GM23338 (cell line): ENCODE data around the gene ZIC2. TPM values are rescaled to one million over a fixed set of nuclear protein-coding genes. Genes with fewer than 3 reads are reported as not detected.

ENCODE experiments used
- ATAC-seq: fragments of 200-7000 bp; cut with Tn5 transposase; 3 replicates; pipeline ENCODE4 v1.9.1; 2020
- DNase-seq: peaks from one replicate; pipeline ENCODE4 v3.0.0-alpha.2; 2015; ENCODE audit warnings: low spot score
- H2AFZ ChIP-seq: fragments of 200-600 bp; sonication (generic); 2 replicates; pipeline ENCODE4 v1.8.0; 2016; ENCODE audit warnings: antibody characterized with exemption, mild to moderate bottlenecking, moderate library complexity
- H3F3A ChIP-seq: fragments of 200-600 bp; sonication (generic); replicated peaks from 2 replicates; pipeline ENCODE4 v1.8.0; 2017; ENCODE audit warnings: antibody characterized with exemption, mixed run types, low read depth
- H3K27ac ChIP-seq: fragments of 200-600 bp; sonication (generic); 2 replicates; pipeline ENCODE4 v1.6.1; 2016; ENCODE audit warnings: low read depth
- H3K27me3 ChIP-seq: fragments of 200-600 bp; sonication (generic); 2 replicates; pipeline ENCODE4 v1.8.0; 2016; ENCODE audit warnings: mild to moderate bottlenecking, mixed run types, moderate library complexity; ENCODE audit not compliant: insufficient read depth
- H3K36me3 ChIP-seq: fragments of 200-600 bp; sonication (generic); 2 replicates; pipeline ENCODE4 v1.8.0; 2016; ENCODE audit warnings: mild to moderate bottlenecking; ENCODE audit not compliant: insufficient read depth
- H3K4me1 ChIP-seq: fragments of 200-600 bp; sonication (generic); 2 replicates; pipeline ENCODE4 v1.8.0; 2016; ENCODE audit warnings: mild to moderate bottlenecking, moderate library complexity; ENCODE audit not compliant: insufficient read depth
- H3K4me2 ChIP-seq: fragments of 200-600 bp; sonication (generic); 2 replicates; pipeline ENCODE4 v1.7.1; 2017; ENCODE audit warnings: mixed run types
- H3K4me3 ChIP-seq: fragments of 200-600 bp; sonication (generic); 2 replicates; pipeline ENCODE4 v1.6.1; 2016; ENCODE audit warnings: mixed run types
- H3K79me2 ChIP-seq: fragments of 200-600 bp; sonication (generic); replicated peaks from 2 replicates; pipeline ENCODE4 v1.8.0; 2017; ENCODE audit warnings: mild to moderate bottlenecking; ENCODE audit not compliant: insufficient read depth
- H3K9me2 ChIP-seq: fragments of 200-600 bp; sonication (generic); 2 replicates; pipeline ENCODE4 v1.8.0; 2017; ENCODE audit not compliant: insufficient read depth
- H4K20me1 ChIP-seq: fragments of 200-600 bp; sonication (generic); replicated peaks from 2 replicates; pipeline ENCODE4 v1.8.0; 2017; ENCODE audit warnings: mild to moderate bottlenecking; ENCODE audit not compliant: insufficient read depth
- H3K27ac Mint-ChIP-seq: 2 replicates; pipeline ENCODE4 v1.8.0; 2020; ENCODE audit warnings: inconsistent platforms, mild to moderate bottlenecking, moderate library complexity, mixed read lengths
- H3K27me3 Mint-ChIP-seq: 3 replicates; pipeline ENCODE4 v1.8.0; 2022; ENCODE audit warnings: low read depth, mild to moderate bottlenecking, moderate library complexity, mixed read lengths, inconsistent platforms; ENCODE audit not compliant: insufficient read depth, poor library complexity
- H3K36me3 Mint-ChIP-seq: 3 replicates; pipeline ENCODE4 v1.8.0; 2021; ENCODE audit warnings: low read depth, mild to moderate bottlenecking, inconsistent platforms, moderate library complexity, mixed read lengths
- H3K4me1 Mint-ChIP-seq: 3 replicates; pipeline ENCODE4 v1.8.0; 2020; ENCODE audit warnings: mild to moderate bottlenecking, inconsistent platforms, mixed read lengths
- H3K4me3 Mint-ChIP-seq: 3 replicates; pipeline ENCODE4 v1.8.0; 2021; ENCODE audit warnings: moderate library complexity, mild to moderate bottlenecking, inconsistent platforms, mixed read lengths
- H3K9me3 Mint-ChIP-seq: 3 replicates; pipeline ENCODE4 v1.8.0; 2020; ENCODE audit warnings: moderate library complexity, mild to moderate bottlenecking, inconsistent platforms, mixed read lengths
- NANOG ChIP-seq: IDR thresholded peaks from 2 replicates; pipeline ENCODE4 v1.6.1; 2016; ENCODE audit warnings: antibody characterized with exemption, borderline replicate concordance
- POLR2AphosphoS5 ChIP-seq: IDR thresholded peaks from 2 replicates; pipeline ENCODE4 v1.6.1; 2016; ENCODE audit warnings: antibody characterized with exemption, low read depth
- ZNF331 ChIP-seq: fragments of 250-450 bp; sonication (Bioruptor Pico); IDR thresholded peaks from 2 replicates; pipeline ENCODE4 v1.5.0; 2020; ENCODE audit warnings: low read depth, mild to moderate bottlenecking, moderate library complexity
- polyA plus RNA-seq: library from polyadenylated mRNA; unstranded; fragments of >200 nt; fragmentation: Nextera tagmentation; extraction: Ambion mirVana; gene quantifications from 2 replicates; pipeline ENCODE4 v1.2.1, GENCODE V29; 2016
- total RNA-seq: library from RNA; depleted of rRNA; stranded (reverse); fragments of >200 nt; shearing (Covaris generic); gene quantifications from 2 replicates; pipeline ENCODE4 v1.2.3, GENCODE V29; 2014
- TF ChIP-seq, protein P1 (sequence below): IDR thresholded peaks from 2 replicates; pipeline ENCODE4 v1.6.1; 2016; ENCODE audit warnings: antibody characterized with exemption
- TF ChIP-seq, protein P2 (sequence below): IDR thresholded peaks from one replicate; pipeline ENCODE4 v1.6.1; 2018; ENCODE audit warnings: antibody characterized with exemption; ENCODE audit not compliant: unreplicated experiment

Gene ZIC2
- total and polyA plus RNA-seq, 2 experiments from 2014 or later: 63.2 to 87.9 TPM

DNA sequence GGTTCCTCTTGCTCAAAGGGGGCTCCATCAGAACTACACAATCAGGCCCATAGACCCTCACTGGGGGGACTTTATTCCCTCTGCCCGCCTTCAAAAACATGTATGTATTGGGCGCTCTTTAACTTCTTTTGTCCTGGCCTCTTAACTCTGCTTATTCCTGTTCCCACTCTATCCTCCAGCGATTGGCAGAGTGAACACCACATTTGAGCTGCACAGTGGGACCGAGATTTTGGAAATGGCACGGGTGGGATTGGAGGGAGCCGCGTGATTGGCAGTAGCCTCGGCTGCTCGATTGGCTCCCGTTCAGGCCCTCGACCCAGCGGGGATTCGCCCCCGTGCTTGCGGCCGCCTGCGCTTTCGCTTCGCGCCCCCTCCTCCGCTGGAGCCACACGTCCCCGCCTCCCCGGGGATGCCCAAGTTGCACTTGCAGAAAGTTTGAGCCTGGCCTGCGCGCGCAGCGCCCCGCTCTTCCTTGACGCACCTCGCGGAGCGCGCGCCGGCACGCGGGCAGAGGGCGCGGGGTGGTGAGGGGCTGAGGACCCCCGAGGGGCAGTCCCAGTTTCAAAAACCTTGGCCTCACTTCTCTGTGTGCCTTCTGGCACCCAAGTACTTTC lies 9.9 kb upstream of the ZIC2 start, which contains the start of gene ZIC5:
Gene ZIC5, minus strand, starts transcription at position 192 of the 614 bp plus-strand sequence. Its CDS starts 164 bp downstream, at position 28.
- peaks cover 15% of the 10 kb centered on the region for H4K20me1 ChIP-seq
- peak within 1 kb of the TSS; percentile 63 for H3K4me3 ChIP-seq
- no peaks in the 10 kb centered on the region for H3K36me3 ChIP-seq
- ATAC-seq (peak; percentile 32), DNase-seq (peak; percentile 93)
- peaks cover 4% of the 10 kb centered on the region; the same call in 2 of the 3 replicates for H3K9me3 Mint-ChIP-seq
- H3K27ac Mint-ChIP-seq: 0 out of 2 replicates have a peak within 1 kb of the TSS, but pooled peaks have one; percentile 37
- no peak for TF ChIP-seq NANOG
- peak; percentile 75 for TF ChIP-seq POLR2AphosphoS5
- TF ChIP-seq, protein P1, sequence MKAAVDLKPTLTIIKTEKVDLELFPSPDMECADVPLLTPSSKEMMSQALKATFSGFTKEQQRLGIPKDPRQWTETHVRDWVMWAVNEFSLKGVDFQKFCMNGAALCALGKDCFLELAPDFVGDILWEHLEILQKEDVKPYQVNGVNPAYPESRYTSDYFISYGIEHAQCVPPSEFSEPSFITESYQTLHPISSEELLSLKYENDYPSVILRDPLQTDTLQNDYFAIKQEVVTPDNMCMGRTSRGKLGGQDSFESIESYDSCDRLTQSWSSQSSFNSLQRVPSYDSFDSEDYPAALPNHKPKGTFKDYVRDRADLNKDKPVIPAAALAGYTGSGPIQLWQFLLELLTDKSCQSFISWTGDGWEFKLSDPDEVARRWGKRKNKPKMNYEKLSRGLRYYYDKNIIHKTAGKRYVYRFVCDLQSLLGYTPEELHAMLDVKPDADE: 0 out of 2 replicates have a peak, but pooled peaks have one; percentile 30
- peaks cover 28% of the 10 kb centered on the region for H3K36me3 Mint-ChIP-seq
- peaks cover 34% of the 10 kb centered on the region for H3K79me2 ChIP-seq
- H3K27me3 ChIP-seq: peaks cover 56% of the 10 kb centered on the region
- H3K4me1 Mint-ChIP-seq: peaks cover 49% of the 10 kb centered on the region
- H3F3A ChIP-seq: 0 out of 2 replicates have a peak, but pooled peaks cover 5% of the 10 kb centered on the region
- H3K27ac ChIP-seq: peak within 1 kb of the TSS; percentile 47; the same call in 1 of the 2 replicates
- H2AFZ ChIP-seq: no peak within 1 kb of the TSS
- H3K4me3 Mint-ChIP-seq: peak within 1 kb of the TSS; percentile 80
- H3K4me2 ChIP-seq: peak within 1 kb of the TSS; percentile 90
- no peaks in the 10 kb centered on the region for H3K9me2 ChIP-seq
- H3K4me1 ChIP-seq: peaks cover 48% of the 10 kb centered on the region
- H3K27me3 Mint-ChIP-seq: peaks cover 49% of the 10 kb centered on the region

DNA sequence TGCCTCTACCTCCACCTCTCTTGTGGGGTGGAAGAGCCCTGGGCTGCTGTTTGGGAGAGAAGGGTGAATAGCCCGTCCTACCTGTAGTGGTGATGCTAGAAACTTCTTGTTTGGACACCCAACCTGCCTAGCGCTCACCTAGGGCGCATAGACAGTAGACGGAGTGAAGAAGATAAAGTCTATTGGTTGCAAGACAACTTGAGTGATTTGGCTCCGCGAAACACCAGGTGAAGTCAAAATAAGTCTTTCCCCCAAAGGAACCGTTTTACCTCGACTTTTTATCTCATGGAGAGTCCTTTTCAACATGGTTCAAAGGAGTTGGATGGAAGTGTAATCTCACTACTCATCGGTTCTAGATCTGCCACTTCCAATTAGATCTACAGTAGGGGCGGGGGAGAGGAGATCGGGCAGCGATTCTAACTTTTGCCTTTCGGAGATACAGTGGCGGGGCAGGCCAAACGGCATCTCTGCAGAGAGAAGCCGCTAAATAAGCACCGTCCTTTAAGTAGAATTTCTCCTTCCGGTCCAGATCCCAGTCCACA lies 9.3 kb upstream of the ZIC2 start:
- no peaks in the 10 kb centered on the region for H3K9me2 ChIP-seq
- Mint-ChIP-seq H3K27me3 (peaks cover 54% of the 10 kb centered on the region), H3K27ac (0 out of 2 replicates have a peak overlapping the region, but pooled peaks have one; percentile 37), H3K4me1 (peaks cover 54% of the 10 kb centered on the region), H3K9me3 (peaks cover 4% of the 10 kb centered on the region; the same call in 2 of the 3 replicates), H3K4me3 (peak overlapping the region; percentile 80), H3K36me3 (peaks cover 22% of the 10 kb centered on the region)
- H3K79me2 ChIP-seq: peaks cover 29% of the 10 kb centered on the region
- DNase-seq (peak; percentile 60), ATAC-seq (peak; percentile 8)
- H3K4me1 ChIP-seq: peaks cover 48% of the 10 kb centered on the region
- peaks cover 56% of the 10 kb centered on the region for H3K27me3 ChIP-seq
- H3K4me3 ChIP-seq: peak overlapping the region; percentile 63
- no peaks in the 10 kb centered on the region for H3K36me3 ChIP-seq
- TF ChIP-seq, protein P1: 0 out of 2 replicates have a peak, but pooled peaks have one; percentile 35
- TF ChIP-seq POLR2AphosphoS5: no peak
- H3F3A ChIP-seq: 0 out of 2 replicates have a peak, but pooled peaks cover 5% of the 10 kb centered on the region
- H3K27ac ChIP-seq: peak overlapping the region; percentile 14; the same call in 1 of the 2 replicates
- peaks cover 11% of the 10 kb centered on the region for H4K20me1 ChIP-seq
- no peak overlapping the region for H2AFZ ChIP-seq
- peak overlapping the region; percentile 90 for H3K4me2 ChIP-seq

DNA sequence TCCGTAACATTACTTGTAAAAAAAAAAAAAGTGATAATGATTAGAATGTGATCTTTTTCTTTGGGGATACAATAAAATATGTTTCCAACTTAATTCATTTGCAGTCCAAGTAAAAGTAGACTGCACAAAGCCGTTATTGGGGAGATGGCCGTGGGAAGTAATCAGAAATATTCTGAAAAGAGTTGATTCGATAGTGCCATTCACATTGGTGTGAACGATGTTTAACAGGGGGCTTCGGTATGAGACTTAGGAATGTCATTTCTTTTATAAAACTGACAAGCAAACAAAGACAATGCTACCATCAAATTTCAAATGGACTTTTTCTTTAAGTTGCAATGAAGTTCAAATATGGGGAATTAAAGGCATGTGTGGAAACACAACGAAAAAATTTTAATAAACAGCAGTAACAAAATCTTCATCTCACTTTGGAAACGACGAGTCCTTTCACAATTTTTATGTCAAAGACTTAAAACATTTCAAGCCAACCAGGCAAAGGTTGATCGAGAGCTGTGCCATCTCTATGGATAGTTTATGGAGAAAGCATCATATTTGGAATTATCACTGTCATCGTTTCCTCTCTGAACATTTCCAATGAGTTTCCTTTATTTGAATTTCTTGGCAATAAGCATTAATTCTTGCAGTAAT lies 8.3 kb upstream of the ZIC2 start:
- H3K4me3 Mint-ChIP-seq: peak overlapping the region; percentile 80
- H3K79me2 ChIP-seq: peaks cover 18% of the 10 kb centered on the region
- H3F3A ChIP-seq: peaks cover 13% of the 10 kb centered on the region; the same call in 1 of the 2 replicates
- H3K9me3 Mint-ChIP-seq: peaks cover 4% of the 10 kb centered on the region; the same call in 1 of the 3 replicates
- DNase-seq (no peak), ATAC-seq (no peak)
- peaks cover 61% of the 10 kb centered on the region for H3K4me1 Mint-ChIP-seq
- H3K9me2 ChIP-seq: no peaks in the 10 kb centered on the region
- no peak overlapping the region for H3K27ac Mint-ChIP-seq
- peaks cover 57% of the 10 kb centered on the region for H3K27me3 Mint-ChIP-seq
- H3K4me3 ChIP-seq: peak overlapping the region; percentile 63
- TF ChIP-seq, protein P1: no peak
- TF ChIP-seq ZNF331 (CRISPR knock-in tag): no peak
- TF ChIP-seq, protein P2, sequence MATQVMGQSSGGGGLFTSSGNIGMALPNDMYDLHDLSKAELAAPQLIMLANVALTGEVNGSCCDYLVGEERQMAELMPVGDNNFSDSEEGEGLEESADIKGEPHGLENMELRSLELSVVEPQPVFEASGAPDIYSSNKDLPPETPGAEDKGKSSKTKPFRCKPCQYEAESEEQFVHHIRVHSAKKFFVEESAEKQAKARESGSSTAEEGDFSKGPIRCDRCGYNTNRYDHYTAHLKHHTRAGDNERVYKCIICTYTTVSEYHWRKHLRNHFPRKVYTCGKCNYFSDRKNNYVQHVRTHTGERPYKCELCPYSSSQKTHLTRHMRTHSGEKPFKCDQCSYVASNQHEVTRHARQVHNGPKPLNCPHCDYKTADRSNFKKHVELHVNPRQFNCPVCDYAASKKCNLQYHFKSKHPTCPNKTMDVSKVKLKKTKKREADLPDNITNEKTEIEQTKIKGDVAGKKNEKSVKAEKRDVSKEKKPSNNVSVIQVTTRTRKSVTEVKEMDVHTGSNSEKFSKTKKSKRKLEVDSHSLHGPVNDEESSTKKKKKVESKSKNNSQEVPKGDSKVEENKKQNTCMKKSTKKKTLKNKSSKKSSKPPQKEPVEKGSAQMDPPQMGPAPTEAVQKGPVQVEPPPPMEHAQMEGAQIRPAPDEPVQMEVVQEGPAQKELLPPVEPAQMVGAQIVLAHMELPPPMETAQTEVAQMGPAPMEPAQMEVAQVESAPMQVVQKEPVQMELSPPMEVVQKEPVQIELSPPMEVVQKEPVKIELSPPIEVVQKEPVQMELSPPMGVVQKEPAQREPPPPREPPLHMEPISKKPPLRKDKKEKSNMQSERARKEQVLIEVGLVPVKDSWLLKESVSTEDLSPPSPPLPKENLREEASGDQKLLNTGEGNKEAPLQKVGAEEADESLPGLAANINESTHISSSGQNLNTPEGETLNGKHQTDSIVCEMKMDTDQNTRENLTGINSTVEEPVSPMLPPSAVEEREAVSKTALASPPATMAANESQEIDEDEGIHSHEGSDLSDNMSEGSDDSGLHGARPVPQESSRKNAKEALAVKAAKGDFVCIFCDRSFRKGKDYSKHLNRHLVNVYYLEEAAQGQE: no peak
- H4K20me1 ChIP-seq: peaks cover 5% of the 10 kb centered on the region; the same call in 1 of the 2 replicates
- peak overlapping the region; percentile 90 for H3K4me2 ChIP-seq
- H3K36me3 ChIP-seq: no peaks in the 10 kb centered on the region
- peaks cover 53% of the 10 kb centered on the region for H3K4me1 ChIP-seq
- no peak overlapping the region for H2AFZ ChIP-seq
- peaks cover 56% of the 10 kb centered on the region for H3K27me3 ChIP-seq
- no peak overlapping the region for H3K27ac ChIP-seq
- peaks cover 14% of the 10 kb centered on the region for H3K36me3 Mint-ChIP-seq
